GM23338 (cell line): Measurements from ENCODE around the gene CRISPLD2.

ENCODE experiments used
- CTCF ChIP-seq, 2 experiments: fragments of 200-600 bp in 1 of 2; sonication (generic) in 1 of 2; conservative IDR thresholded peaks; 2 replicates each; pipeline versions ENCODE4 v1.5.1 to v1.6.1; 2016 to 2017; ENCODE audit warnings: antibody characterized with exemption in 2 of 2, low read depth in 2 of 2, mild to moderate bottlenecking in 2 of 2, moderate library complexity in 1 of 2
- EZH2 ChIP-seq: fragments of 200-600 bp; sonication (generic); IDR thresholded peaks from one replicate; pipeline ENCODE4 v1.8.0; 2017; ENCODE audit warnings: antibody characterized with exemption, mild to moderate bottlenecking, low read depth; ENCODE audit not compliant: unreplicated experiment
- POLR2AphosphoS5 ChIP-seq: IDR thresholded peaks from 2 replicates; pipeline ENCODE4 v1.6.1; 2016; ENCODE audit warnings: antibody characterized with exemption, low read depth
- TF ChIP-seq, protein P1 (sequence below): IDR thresholded peaks from one replicate; pipeline ENCODE4 v1.6.1; 2018; ENCODE audit warnings: antibody characterized with exemption; ENCODE audit not compliant: unreplicated experiment

GRCh38 chr16:84932681-84933080 is 112.9 kb downstream of the CRISPLD2 start:
- TF ChIP-seq CTCF (conservative IDR thresholded peaks at IDR 0.05; ENCODE audit: low read depth in 2 of 2), result no peak
- no peak for TF ChIP-seq POLR2AphosphoS5
- TF ChIP-seq EZH2, result no peak
- TF ChIP-seq, protein P1, sequence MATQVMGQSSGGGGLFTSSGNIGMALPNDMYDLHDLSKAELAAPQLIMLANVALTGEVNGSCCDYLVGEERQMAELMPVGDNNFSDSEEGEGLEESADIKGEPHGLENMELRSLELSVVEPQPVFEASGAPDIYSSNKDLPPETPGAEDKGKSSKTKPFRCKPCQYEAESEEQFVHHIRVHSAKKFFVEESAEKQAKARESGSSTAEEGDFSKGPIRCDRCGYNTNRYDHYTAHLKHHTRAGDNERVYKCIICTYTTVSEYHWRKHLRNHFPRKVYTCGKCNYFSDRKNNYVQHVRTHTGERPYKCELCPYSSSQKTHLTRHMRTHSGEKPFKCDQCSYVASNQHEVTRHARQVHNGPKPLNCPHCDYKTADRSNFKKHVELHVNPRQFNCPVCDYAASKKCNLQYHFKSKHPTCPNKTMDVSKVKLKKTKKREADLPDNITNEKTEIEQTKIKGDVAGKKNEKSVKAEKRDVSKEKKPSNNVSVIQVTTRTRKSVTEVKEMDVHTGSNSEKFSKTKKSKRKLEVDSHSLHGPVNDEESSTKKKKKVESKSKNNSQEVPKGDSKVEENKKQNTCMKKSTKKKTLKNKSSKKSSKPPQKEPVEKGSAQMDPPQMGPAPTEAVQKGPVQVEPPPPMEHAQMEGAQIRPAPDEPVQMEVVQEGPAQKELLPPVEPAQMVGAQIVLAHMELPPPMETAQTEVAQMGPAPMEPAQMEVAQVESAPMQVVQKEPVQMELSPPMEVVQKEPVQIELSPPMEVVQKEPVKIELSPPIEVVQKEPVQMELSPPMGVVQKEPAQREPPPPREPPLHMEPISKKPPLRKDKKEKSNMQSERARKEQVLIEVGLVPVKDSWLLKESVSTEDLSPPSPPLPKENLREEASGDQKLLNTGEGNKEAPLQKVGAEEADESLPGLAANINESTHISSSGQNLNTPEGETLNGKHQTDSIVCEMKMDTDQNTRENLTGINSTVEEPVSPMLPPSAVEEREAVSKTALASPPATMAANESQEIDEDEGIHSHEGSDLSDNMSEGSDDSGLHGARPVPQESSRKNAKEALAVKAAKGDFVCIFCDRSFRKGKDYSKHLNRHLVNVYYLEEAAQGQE, result no peak
